22Rv1 (cell line): ENCODE data around the gene HOXC4.

Experiments used
- H3K27ac ChIP-seq: fragments of 450-650 bp; 2 replicates; pipeline ENCODE4 v1.5.1; 2017
- CTCF ChIP-seq: fragments of 450-650 bp; IDR thresholded peaks from 2 replicates; pipeline ENCODE4 v1.5.1; 2017; ENCODE audit warnings: mild to moderate bottlenecking
- ZFX ChIP-seq: fragments of 450-650 bp; IDR thresholded peaks from 2 replicates; pipeline ENCODE4 v1.6.1; 2017; ENCODE audit warnings: antibody characterized with exemption, borderline replicate concordance

Gene HOXC4

GRCh38 chr12:54037360-54038283 lies 16.0 kb upstream of the HOXC4 start:
- no peak overlapping the region for H3K27ac ChIP-seq

GRCh38 chr12:54038284-54038870 lies 15.3 kb upstream of the HOXC4 start:
- TF ChIP-seq CTCF (no peak), ZFX (no peak)
- H3K27ac ChIP-seq = no peak overlapping the region

More at GRCh38 chr12:54037360-54038283, 16.0 kb upstream of the HOXC4 start:
- TF ChIP-seq ZFX = no peak
- no peak for TF ChIP-seq CTCF

GRCh38 chr12:54038871-54039414 lies 14.7 kb upstream of the HOXC4 start:
- no peak overlapping the region for H3K27ac ChIP-seq
- TF ChIP-seq CTCF = no peak

- TF ChIP-seq CTCF = no peak
- no peak overlapping the region for H3K27ac ChIP-seq
Observed at GRCh38 chr12:54039417-54040147, 14.1 kb upstream of the HOXC4 start.

GRCh38 chr12:54040148-54040494 lies 13.5 kb upstream of the HOXC4 start:
- TF ChIP-seq ZFX (no peak), CTCF (no peak)
- no peak overlapping the region for H3K27ac ChIP-seq

GRCh38 chr12:54040648-54041047 lies 13.0 kb upstream of the HOXC4 start:
- H3K27ac ChIP-seq = no peak overlapping the region
- no peak for TF ChIP-seq CTCF
- TF ChIP-seq ZFX = no peak
